HG03469 (cell line): Measurements from ENCODE around the gene SWT1.

Source experiments
- ATAC-seq: cut with Tn5 transposase; IDR thresholded peaks from one replicate; pipeline ENCODE4 v1.9.1; 2021; ENCODE audit warnings: mild to moderate bottlenecking, moderate library complexity, moderate number of reproducible peaks; ENCODE audit not compliant: unreplicated experiment

Gene SWT1

GRCh38 chr1:185284533-185285276 lies 127.7 kb downstream of the SWT1 start:
- no peak for ATAC-seq

DNA sequence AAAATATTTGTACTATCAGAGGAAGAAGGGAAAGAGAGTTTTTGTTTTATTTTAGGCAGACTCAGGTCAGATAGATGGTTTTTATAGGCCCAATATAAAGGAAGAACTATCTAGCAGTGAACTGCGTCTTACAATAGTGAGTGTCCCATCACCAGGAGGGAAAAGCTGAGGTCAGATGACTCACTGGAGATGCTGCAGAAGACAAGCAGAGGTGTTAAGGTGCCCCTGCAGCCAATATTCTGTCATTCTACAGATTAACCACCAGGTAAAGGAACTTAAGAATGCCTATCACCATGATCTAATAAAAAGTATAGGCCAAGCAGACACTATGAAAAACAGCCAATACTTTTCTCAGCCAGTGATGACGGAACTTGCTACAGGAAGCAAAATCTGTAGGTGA lies 130.5 kb downstream of the SWT1 start:
- ATAC-seq = no peak

GRCh38 chr1:185288435-185288834 lies 131.5 kb downstream of the SWT1 start:
- ATAC-seq = no peak

DNA sequence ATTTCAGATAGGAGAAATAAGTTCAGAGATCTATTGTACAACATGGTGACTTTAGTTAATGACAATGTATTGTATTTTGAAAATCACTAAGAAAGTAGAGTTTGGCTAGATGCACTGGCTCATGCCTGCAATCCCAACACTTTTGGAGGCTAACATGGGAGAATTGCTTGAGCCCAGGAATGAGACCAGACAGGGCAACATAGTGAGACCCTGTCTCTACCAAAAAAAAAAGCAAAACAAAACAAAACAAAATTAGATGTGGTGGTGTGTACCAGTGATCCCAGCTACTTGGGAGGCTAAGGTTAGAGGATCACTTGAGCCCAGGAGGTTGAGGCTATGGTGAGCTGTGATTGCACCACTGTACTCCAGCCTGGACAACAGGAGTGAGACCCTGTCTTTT lies 132.9 kb downstream of the SWT1 start:
- no peak for ATAC-seq

DNA sequence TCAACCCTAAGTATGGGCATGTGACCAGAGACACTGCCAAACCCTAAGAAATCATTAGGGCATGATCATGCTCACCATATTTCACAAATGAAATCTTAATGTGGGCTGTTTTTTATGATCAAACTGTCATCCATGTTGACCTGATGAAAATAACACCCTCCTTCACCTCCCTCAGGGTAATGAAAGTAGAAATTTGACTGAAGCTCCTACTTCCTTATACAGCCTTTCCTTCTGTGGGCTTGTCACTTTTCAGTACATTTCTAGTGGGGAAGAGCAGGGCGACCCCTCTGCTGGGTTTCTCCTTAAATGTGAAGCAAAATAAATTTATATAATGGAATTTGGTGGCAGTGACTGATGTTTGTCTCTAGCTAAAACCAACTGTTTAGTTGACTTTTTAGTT lies 134.2 kb downstream of the SWT1 start:
- no peak for ATAC-seq

DNA sequence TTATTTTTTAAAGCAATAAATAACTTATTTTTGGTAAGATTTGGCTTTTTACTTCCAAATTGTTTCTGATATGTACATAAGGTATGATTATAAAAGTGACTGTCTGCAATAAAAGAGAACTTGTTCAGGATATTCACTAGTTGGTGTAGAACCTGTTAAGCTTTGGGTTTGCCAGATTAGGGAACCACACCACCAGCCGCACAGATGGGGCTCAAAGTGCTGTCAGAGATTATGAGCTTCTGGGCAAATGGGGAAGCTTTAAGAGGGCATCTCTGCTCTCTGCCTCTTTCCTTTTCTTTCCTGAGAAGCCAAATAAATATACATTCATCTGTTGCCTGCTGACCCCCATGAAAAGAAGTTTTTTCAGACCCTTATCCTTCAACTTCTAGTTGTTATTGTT lies 134.7 kb downstream of the SWT1 start:
- no peak for ATAC-seq

DNA sequence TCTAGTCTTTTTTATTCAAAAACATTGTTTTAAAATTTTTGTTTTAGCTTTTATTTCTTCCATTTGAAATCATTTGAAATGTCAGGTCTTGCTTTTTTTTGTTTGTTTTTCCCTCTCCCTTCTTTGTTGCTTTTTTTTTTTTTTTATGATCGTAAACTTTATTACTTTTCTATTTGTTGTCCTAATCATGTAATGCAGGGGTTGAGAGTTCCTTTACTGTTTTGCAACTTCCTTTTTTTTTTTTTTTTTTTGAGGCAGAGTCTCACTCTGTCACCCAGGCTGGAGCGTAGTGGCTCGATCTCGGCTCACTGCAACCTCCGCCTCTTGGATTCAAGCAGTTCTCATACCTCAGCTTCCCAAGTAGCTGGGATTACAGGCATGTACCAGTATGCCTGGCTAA lies 135.3 kb downstream of the SWT1 start:
- ATAC-seq = no peak

DNA sequence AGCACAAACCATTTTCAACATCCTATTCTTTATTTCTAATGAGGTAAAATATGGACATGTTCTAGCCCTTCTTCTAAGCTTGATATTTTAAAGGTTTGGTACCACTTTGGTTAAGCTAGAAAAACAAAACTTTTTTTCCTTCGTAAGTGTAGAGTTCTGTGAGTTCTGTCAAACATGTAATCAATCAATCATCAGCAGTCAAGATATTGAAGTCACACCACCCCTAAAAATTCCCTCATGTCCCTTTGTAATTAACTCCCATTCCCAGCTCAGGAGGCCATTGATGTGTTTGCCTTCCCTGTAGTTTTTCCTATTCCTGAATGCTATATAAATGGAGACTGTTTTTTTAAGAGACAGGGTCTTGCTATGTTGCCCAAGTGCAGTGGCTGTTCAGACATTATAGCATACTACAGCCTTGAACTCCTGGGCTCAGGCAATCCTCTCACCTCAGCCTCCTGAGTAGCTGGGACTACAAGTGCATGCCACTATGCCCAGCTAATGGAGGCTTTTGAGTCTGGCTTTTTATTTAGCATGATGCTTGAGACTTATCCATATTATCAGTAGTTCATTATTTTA lies 137.1 kb downstream of the SWT1 start:
- ATAC-seq = no peak

DNA sequence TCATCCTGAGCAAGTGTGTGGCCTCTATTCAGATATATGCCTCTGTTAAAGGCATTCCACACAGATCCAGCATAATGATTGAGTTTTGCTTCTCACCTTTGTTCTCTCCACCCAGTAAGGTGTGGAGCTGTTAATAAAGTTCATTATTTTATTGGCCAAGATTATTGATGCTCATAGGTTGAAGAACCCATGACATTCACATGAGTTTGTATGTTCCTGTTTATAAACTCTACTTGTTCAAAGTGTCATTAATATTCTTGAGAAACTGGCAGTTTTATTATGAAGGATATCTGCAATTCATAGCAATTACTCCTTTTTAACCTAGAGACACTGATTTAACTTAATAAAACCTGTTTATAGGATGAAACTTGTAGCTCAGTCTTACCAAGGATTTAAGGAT lies 138.1 kb downstream of the SWT1 start:
- ATAC-seq = no peak

DNA sequence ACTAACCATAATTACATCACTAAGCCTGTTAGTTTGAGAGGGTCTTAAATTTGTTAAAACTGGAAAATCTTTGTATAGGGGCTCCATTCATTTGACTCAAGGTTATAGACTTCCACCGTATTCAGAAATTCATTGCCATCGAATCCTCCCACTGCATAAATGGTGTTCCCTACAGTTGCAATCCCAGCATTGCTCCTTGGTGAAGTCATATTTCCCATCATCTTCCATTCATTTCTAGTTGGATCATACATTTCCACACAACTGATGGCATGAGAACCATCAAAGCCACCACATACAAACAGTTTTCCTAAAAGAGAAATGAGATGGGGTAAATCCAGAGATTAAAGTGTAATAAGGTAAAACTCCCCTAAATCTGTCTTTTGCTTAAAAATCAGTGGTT lies 141.0 kb downstream of the SWT1 start:
- ATAC-seq = no peak

DNA sequence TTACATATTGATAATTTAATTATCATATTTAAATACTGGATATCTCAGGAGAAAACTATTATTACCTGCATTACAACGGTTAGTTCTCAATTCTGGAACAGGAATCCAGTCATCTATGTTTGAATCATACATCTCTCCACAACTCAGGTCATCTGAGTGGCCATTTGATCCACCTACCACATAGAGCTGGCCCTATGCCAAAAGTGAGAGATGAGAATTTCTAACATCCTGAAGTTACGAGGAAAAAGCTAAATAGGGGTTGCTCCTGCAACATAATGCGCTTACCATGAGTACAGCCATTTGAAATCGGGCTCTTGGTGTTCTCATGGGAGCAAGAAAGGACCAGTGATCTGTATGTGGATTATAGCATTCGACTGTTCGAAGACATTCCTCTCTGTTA lies 143.2 kb downstream of the SWT1 start:
- no peak for ATAC-seq

GRCh38 chr1:185305419-185305818 lies 148.5 kb downstream of the SWT1 start:
- ATAC-seq = no peak

DNA sequence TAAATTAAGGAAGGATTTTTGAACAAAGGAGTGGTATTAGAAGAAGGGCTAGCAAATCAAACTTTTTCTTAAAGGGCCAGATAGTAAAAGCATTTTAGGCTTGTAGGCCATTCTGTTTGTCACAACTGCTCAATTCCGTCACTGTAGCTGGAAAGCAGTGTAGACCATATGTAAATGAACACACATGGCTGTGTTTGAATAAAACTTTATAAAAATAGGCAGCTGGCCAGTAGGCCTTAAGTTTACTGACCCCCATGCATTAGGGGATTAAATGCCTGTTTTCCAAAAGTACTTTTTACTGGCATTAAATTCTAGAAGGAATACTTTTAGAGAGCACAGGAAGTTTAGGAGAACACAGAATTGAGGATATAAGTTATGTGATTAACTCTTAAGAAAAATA lies 151.2 kb downstream of the SWT1 start:
- ATAC-seq = no peak

- no peak for ATAC-seq
These were observed 152.6 kb downstream of the SWT1 start for GRCh38 chr1:185309566-185309965.

GRCh38 chr1:185311589-185312225 lies 154.7 kb downstream of the SWT1 start:
- no peak for ATAC-seq

DNA sequence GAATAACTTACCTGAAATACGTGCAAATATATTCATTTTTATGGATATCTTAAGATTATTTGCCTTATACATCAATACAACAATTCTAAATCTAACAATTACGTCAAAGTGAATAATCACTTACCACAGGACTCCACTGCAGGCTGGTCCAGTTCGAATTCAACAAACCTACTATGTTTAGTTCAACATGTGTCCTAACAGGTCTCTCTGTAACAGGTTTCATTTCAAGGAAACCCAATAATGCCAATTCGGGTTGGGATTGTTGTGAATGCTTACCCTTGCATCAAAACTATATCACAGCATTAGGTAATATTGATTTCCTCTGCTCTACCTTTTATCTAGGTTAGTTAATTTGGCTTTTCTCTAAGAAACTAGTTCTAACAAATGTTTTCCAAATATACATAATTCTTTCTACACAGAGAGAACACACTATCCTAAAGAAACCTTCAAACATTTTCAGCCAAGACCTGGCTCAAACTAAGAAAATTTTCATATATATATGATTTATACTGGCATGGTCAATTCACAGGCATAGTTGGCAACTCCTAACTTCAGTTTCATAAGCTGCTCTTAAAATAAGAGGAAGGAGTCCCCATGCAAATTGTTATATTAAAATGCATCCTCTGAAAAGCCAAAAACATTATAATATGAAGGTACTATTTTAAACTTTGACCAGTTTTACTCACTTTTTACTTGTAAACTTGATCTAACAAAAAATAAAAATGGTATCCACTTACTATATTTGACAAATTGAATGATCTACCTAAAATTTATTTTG lies 155.6 kb downstream of the SWT1 start:
- no peak for ATAC-seq

- no peak for ATAC-seq
These were observed 157.4 kb downstream of the SWT1 start for GRCh38 chr1:185314411-185314810.

DNA sequence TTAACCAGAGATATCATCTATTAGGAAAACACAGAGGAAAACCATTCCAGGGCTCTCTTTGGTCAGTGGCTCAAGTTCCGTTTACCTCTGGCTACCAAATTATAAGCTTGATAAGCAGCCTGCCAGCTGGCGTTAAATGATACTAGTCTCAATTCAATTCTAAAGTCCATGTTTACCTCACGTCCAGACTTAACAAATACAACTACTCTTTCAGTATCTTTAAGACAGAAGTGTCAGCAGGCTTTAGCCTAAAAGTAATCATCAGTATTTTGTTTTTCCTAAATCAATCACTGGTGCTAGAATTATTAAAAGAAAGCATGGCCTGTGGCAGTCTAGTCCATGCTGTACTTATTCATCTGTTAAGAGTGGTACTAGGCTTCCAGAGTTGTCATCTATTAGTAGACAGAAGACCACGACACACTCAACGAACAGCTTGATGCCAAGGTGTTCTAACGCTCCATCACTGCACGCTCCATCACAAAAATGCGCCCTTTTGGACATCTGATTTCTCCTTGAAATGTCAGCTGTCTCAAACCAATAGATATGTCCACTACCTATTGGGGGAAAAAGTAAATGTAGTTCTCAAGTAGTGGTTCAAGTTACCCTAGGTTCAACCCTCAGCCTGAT lies 158.6 kb downstream of the SWT1 start:
- ATAC-seq = no peak

- ATAC-seq = peak; percentile 24
These were observed 159.4 kb downstream of the SWT1 start for GRCh38 chr1:185316163-185317033.
